ENCODE measurements around the gene SPRR2F.

Gene SPRR2F

GRCh38 chr1:153100245-153100644, 13.1 kb downstream of the SPRR2F start:
- DNase-seq (ENCODE audit: low read depth), result no peak
- no peak overlapping the region for H3K4me3 ChIP-seq (ENCODE audit: low read depth, low read length)
- no peak for TF ChIP-seq CTCF (conservative IDR thresholded peaks at IDR 0.05; ENCODE audit: low read depth, low read length)

DNA sequence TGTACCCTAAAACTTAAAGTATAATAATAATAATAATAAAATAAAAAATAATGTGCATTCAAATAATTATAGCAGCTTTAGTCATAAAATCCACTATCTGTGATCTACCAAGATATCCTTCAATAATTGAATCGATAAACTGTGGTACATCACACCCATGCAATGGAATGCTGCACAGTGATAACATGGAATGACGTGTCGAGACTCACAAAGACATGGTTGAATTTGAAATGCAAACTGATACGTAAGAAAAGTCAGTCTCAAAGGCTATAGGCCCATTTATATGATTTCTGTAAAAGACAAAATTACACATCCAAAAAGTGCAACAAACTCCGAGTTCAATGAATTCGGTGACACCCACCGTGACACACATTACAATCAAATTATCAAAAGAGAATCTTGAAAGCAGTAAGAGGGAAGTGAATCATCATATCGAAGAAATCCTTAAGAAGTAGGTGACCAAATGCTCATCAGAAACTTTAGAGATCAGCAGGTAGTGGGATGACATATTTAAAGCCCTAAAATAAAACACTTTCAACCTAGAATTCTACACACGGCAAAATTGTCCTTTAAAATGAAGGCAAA, 13.8 kb downstream of the SPRR2F start:
- TF ChIP-seq CTCF (conservative IDR thresholded peaks at IDR 0.05; ENCODE audit: low read depth, low read length), result no peak
- no peak overlapping the region for H3K4me3 ChIP-seq (ENCODE audit: low read depth, low read length)
- DNase-seq (ENCODE audit: low read depth), result no peak

DNA sequence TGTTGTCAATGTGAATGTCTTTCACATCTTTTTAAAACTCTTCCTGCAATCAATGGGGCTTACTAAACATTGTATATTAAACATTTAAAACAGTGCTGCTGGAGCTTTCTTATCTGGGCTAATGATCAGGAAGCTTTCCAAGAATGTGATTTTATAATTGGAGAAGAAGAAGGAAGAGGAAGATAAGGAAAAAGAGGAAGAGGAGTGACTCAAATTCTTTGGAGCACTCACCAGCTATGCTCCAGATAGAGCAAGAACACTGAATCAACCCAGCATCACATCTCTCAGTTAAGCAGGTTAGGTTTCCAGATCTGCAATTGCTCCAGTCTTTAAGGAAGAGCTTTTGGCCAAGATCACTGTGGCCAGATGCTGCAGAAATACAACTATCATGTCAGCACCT, 17.6 kb downstream of the SPRR2F start:
- no peak for TF ChIP-seq CTCF (conservative IDR thresholded peaks at IDR 0.05; ENCODE audit: low read depth, low read length)
- no peak overlapping the region for H3K4me3 ChIP-seq (ENCODE audit: low read depth, low read length)
- DNase-seq (ENCODE audit: low read depth), result no peak

DNA sequence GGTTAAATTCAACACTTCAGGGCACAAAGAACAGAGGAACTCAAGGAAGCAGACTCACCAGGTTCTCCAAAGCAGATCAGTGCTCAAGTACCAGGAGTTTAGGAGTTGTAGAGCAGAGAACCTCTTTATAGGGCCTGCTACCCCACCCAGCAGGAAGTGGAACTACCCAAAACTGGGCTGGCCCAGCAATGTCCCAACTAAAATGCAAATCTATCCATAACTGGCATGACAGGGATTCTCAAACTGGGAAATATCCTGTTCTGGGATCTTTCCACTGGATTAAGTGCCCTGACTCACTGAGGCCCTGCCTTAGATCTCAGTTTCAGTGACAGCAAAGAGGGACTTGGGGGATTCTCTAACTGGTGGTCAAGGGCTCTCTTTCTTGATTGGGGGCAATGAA, 18.9 kb downstream of the SPRR2F start, which contains the start of gene SPRR2E:
Gene SPRR2E (minus strand): TSS at position 101 of the 400 bp plus-strand sequence. CDS start 775 bp downstream, outside the sequence.
- no peak within 1 kb of the TSS for H3K4me3 ChIP-seq (ENCODE audit: low read depth, low read length)
- no peak for DNase-seq (ENCODE audit: low read depth)
- no peak for TF ChIP-seq CTCF (conservative IDR thresholded peaks at IDR 0.05; ENCODE audit: low read depth, low read length)

- H3K4me3 ChIP-seq (ENCODE audit: low read depth, low read length), result no peak overlapping the region
- TF ChIP-seq CTCF (conservative IDR thresholded peaks at IDR 0.05; ENCODE audit: low read depth, low read length), result no peak
- DNase-seq (ENCODE audit: low read depth), result no peak
Measured at GRCh38 chr1:153087652-153088051, 25.7 kb downstream of the SPRR2F start.

DNA sequence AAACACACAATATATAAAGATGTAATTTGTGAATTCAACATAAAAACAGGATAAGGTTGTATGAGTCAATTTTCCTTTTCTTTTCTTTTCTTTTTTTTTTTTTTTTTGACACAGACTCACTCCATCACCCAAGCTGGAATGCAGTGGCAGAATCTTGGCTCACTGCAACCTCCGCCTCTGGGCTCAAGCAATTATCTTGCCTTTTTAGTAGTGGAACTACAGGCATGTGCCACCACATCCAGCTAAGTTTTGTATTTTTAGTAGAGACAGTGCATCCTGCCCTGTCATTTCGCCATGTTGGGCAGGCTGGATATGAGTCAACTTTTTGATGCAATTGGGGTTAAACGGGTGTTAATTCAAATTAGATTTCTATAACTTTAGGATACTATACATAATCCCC, 31.6 kb downstream of the SPRR2F start:
- no peak for TF ChIP-seq CTCF (conservative IDR thresholded peaks at IDR 0.05; ENCODE audit: low read depth, low read length)
- H3K4me3 ChIP-seq (ENCODE audit: low read depth, low read length), result no peak overlapping the region
- no peak for DNase-seq (ENCODE audit: low read depth)

Measured in choroid plexus epithelial cell (primary cell).